ENCODE measurements around the gene HJURP. TPM values are rescaled to one million over a fixed set of nuclear protein-coding genes. Genes with fewer than 3 reads are reported as not detected.

HJURP gene
- polyA plus RNA-seq, 1 of the 3 experiments (the other 2 are of a cell fraction), result 13.2 TPM

DNA sequence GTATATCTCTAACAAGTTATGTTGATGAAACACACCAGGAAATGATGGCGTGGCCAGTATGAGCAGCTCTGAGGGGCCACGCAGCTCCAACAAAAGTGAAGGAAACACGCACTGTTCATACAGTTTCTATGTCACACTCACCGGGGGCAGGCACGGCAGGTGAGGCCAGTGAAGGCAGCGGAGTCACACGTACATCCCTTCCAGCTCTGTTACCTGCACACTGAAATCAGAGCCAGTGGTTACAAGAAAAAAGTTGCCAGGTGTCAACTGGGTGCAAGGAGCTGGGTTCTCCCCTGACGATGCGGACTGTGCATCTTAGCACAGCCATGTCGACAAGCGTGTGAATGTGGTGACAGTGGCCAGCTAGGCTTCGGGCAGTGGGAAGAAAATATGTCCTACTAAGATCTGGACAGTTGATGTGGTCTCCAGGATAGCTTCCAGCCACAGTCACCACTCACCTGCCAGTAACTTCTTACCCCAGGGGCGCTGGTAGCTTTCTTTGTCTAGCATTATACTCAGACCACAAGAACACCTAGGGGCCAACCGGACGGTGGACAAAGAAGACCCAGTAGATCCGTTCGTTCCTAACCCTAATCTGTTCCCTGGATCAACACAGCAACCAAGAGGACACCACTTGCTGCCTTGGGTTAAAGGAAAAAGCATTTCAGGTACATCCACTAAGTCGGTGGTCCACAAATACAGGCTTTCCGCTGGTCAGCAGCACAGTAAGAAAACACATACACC is 10.1 kb downstream of the HJURP start:
- Histone ChIP-seq H3K9ac (no peak overlapping the region), H3K4me3 (ENCODE audit: low read depth in 2 of 2, low read length in 1 of 2) (no peak overlapping the region), H3K9me2 (no peaks in the 10 kb centered on the region), H3K36me3 (replicated peaks in 1 of 2; ENCODE audit: control insufficient read depth in 1 of 2, insufficient read depth in 2 of 2, low read length in 1 of 2) (peaks cover 46 to 63% of the 10 kb centered on the region in 2 experiments), H3K9me3 (no peaks in the 10 kb centered on the region), H3K79me2 (ENCODE audit: insufficient read depth) (peaks cover 99% of the 10 kb centered on the region), H4K20me1 (ENCODE audit: insufficient read depth) (peaks cover 32% of the 10 kb centered on the region; the same call in 1 of the 2 replicates), H3K27me3 (ENCODE audit: insufficient read depth) (no peaks in the 10 kb centered on the region), H3K27ac (ENCODE audit: low read depth in 2 of 2, low read length in 1 of 2) (no peak overlapping the region), H3K4me1 (ENCODE audit: control insufficient read depth in 1 of 2, insufficient read depth in 2 of 2, low read depth in 1 of 2, low read length in 1 of 2) (peaks cover 0 to 12% of the 10 kb centered on the region in 2 experiments; a peak in 1 of 4 replicates), H3K4me2 (no peak overlapping the region), H3F3A (replicated peaks; ENCODE audit: insufficient read depth) (peaks cover 3% of the 10 kb centered on the region), H2AFZ (ENCODE audit: low read depth) (no peak overlapping the region)
- POLR2A ChIA-PET, result no interaction called here
- no peak for DNase-seq
- TF ChIP-seq ELF1 (IDR thresholded peaks at IDR 0.05), result no peak
- TF ChIP-seq, protein P1, sequence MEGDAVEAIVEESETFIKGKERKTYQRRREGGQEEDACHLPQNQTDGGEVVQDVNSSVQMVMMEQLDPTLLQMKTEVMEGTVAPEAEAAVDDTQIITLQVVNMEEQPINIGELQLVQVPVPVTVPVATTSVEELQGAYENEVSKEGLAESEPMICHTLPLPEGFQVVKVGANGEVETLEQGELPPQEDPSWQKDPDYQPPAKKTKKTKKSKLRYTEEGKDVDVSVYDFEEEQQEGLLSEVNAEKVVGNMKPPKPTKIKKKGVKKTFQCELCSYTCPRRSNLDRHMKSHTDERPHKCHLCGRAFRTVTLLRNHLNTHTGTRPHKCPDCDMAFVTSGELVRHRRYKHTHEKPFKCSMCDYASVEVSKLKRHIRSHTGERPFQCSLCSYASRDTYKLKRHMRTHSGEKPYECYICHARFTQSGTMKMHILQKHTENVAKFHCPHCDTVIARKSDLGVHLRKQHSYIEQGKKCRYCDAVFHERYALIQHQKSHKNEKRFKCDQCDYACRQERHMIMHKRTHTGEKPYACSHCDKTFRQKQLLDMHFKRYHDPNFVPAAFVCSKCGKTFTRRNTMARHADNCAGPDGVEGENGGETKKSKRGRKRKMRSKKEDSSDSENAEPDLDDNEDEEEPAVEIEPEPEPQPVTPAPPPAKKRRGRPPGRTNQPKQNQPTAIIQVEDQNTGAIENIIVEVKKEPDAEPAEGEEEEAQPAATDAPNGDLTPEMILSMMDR (IDR thresholded peaks at IDR 0.05), result no peak
- no peak for TF ChIP-seq TEAD4 (IDR thresholded peaks at IDR 0.05; ENCODE audit: borderline replicate concordance, insufficient read depth)
- TF ChIP-seq FOXM1 (IDR thresholded peaks at IDR 0.05; ENCODE audit: low read depth), result no peak
- no peak for TF ChIP-seq POLR2AphosphoS5 (IDR thresholded peaks at IDR 0.05; ENCODE audit: low read depth, low read length)
- TF ChIP-seq NRF1 (IDR thresholded peaks at IDR 0.05; ENCODE audit: low read depth, low read length), result no peak
- TF ChIP-seq RCOR1 (IDR thresholded peaks at IDR 0.05; ENCODE audit: low read length), result no peak
- TF ChIP-seq RFX5 (IDR thresholded peaks at IDR 0.05; ENCODE audit: low read length), result no peak
- no peak for TF ChIP-seq RXRA (IDR thresholded peaks at IDR 0.05; ENCODE audit: borderline replicate concordance, low read depth)
- TF ChIP-seq TCF12 (IDR thresholded peaks at IDR 0.05), result no peak
- CTCF ChIA-PET, result interaction anchor here (0.6 kb wide), 2 partner anchors 11 to 211 kb away, joined by 3 read pairs; partner anchors contain the start of gene HJURP
- 95% methylated on average over 16 of the region's 19 CpGs for WGBS (ENCODE audit: low lambda C conversion rate)

- DNase-seq, result no peak
- H3K9me3 ChIP-seq, result no peaks in the 10 kb centered on the region
- no peaks in the 10 kb centered on the region for H3K9me2 ChIP-seq
- ChIA-PET CTCF (interaction anchor here (0.9 kb wide), 1 partner anchor 8 kb away, joined by 3 read pairs; no protein-coding TSS in a partner anchor), POLR2A (no interaction called here)
- H3K27me3 ChIP-seq (ENCODE audit: insufficient read depth), result no peaks in the 10 kb centered on the region
- H3K36me3 ChIP-seq (replicated peaks in 1 of 2; ENCODE audit: control insufficient read depth in 1 of 2, insufficient read depth in 2 of 2, low read length in 1 of 2), result peaks cover 48 to 52% of the 10 kb centered on the region in 2 experiments
- no peak overlapping the region for H3K4me3 ChIP-seq (ENCODE audit: low read depth in 2 of 2, low read length in 1 of 2)
- TF ChIP-seq NFIC (IDR thresholded peaks at IDR 0.05; ENCODE audit: borderline replicate concordance) (no peak), SIN3A (IDR thresholded peaks at IDR 0.05; ENCODE audit: borderline replicate concordance, low read depth, low read length) (no peak), POLR2AphosphoS5 (IDR thresholded peaks at IDR 0.05; ENCODE audit: low read depth, low read length) (no peak), YY1 (IDR thresholded peaks at IDR 0.05; ENCODE audit: low read depth) (no peak), MEF2A (IDR thresholded peaks at IDR 0.05; ENCODE audit: borderline replicate concordance, low read depth) (no peak), SMC3 (IDR thresholded peaks at IDR 0.05; ENCODE audit: low read depth, low read length) (no peak)
- H3K79me2 ChIP-seq (ENCODE audit: insufficient read depth), result peaks cover 99% of the 10 kb centered on the region
- H4K20me1 ChIP-seq (ENCODE audit: insufficient read depth), result peaks cover 46% of the 10 kb centered on the region; the same call in 1 of the 2 replicates
- H3K4me1 ChIP-seq (ENCODE audit: control insufficient read depth in 1 of 2, insufficient read depth in 2 of 2, low read depth in 1 of 2, low read length in 1 of 2), result peaks cover 0 to 18% of the 10 kb centered on the region in 2 experiments; a peak in 1 of 4 replicates
- H2AFZ ChIP-seq (ENCODE audit: low read depth), result no peak overlapping the region
- H3F3A ChIP-seq (replicated peaks; ENCODE audit: insufficient read depth), result peaks cover 7% of the 10 kb centered on the region
- no peak overlapping the region for H3K27ac ChIP-seq (ENCODE audit: low read depth in 2 of 2, low read length in 1 of 2)
- WGBS (ENCODE audit: low lambda C conversion rate), result 98% methylated on average over 11 of the region's 11 CpGs
- H3K4me2 ChIP-seq, result no peak overlapping the region
- H3K9ac ChIP-seq, result no peak overlapping the region
These were observed 13.2 kb downstream of the HJURP start for GRCh38 chr2:233841183-233841582.

Measured in SK-N-SH (cell line).